HG03025 (cell line): ENCODE measurements around the gene ZWILCH.
A peak's percentile ranks its signal among the peaks of the same experiment; 100 is the strongest.
"Not testable (repeated sequence)": the region's sequence is repeated elsewhere in the genome, so short reads cannot be mapped to it uniquely, and the experiment has no call there.

ENCODE experiments used
- ATAC-seq: cut with Tn5 transposase; IDR thresholded peaks from one replicate; pipeline ENCODE4 v1.9.1; 2021; ENCODE audit warnings: mild to moderate bottlenecking, moderate library complexity; ENCODE audit not compliant: unreplicated experiment, low FRiP score

Gene ZWILCH

DNA sequence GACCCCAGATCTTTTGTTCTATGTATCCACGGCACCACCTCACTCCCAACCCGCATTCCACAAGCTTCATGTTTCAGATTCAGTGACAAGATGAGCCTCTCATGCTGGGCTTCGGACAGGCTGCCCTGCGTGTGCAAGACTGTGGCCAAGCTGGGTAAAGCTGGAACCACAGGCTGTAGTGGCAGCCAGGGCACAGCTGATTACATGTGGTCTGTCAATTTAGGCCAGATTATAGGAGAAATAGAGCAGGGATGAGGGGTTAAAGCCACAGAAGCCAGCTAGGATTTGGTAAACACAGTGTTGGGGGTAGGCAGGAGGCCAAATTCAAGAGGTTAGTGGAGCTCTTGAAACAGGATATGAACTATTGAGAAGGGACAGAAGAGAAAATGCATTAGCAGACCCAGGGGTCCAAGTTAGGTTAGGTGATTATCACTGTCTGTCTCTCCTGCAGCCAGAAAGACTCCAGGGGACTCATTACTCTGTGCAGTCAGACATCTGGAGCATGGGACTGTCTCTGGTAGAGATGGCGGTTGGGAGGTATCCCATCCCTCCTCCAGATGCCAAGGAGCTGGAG, 20.5 kb upstream of the ZWILCH start:
- no peak for ATAC-seq

DNA sequence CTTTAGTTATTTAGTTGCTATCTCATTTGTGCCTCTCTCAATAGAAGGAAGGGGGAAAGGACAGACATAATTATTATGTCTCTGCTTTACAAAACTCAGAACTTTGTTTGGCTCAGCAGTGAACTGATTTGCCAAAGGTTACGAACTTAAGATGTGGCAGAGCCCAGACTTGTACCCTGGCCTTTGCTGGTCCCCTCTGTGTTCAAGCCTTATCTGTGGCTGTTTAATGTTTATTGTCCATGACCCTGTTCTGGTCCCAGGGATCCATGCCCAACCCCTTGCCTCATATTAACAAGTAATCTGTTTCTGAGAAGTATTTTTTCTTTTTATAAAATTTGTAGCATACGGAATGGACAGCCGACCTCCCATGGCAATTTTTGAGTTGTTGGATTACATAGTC, 18.2 kb upstream of the ZWILCH start:
- ATAC-seq: no peak

- no peak for ATAC-seq
Observed at GRCh38 chr15:66488525-66488924, 16.6 kb upstream of the ZWILCH start.

DNA sequence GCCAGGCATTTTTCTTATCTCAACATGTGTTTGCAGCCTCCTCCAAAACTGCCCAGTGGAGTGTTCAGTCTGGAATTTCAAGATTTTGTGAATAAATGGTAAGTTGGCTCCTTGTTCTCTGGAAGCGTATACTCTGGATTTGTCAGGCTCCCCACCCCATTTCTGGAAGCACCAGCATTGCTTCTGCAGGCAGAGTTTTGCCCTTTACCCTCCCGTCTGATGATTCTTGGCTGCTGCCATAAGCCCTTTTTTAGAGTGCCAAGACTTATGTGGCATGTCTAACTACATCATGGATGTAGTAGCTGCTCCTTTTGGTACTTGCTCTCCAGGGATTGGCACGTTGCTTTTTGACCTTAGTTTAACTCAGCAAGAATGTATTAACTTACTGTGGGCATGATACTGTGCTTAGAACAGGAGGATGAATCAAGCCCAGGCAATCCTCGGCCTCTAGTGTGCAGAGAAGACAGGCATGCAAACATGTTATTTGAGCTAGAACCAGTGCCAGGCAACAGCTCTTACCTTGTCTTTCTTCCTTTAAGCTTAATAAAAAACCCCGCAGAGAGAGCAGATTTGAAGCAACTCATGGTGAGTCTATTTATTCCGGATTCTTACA, 15.8 kb upstream of the ZWILCH start:
- ATAC-seq: no peak

- no peak for ATAC-seq
Observed at GRCh38 chr15:66491846-66492245, 13.3 kb upstream of the ZWILCH start.

- ATAC-seq: no peak
Observed at GRCh38 chr15:66494262-66494661, 10.9 kb upstream of the ZWILCH start.

DNA sequence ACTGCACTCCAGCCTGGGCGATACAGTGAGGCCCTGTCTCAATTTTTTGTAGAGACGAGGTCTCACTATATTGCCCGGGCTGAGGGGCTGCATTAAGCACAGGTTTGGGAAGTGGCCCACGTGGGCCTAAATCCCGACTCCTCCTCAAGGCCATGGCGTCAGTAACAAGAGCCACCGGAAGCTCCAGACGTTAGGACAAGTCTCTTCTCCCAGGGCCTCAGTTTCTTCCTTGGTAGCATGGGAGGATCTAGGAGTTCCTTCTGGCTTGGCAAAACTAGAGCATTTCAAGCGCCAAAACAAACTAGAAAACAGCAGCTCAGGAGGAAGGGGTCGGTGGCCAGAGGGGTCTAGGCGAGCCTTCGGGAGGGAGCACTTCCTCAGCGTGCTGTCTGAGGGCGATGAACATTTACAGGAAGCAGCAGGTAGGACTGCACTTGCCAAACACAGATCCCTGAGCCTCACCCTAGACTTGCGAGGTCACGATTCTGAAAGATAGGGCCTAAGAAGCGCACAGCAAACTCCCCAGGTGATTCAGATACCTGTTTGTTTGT, 8.1 kb upstream of the ZWILCH start:
- no peak for ATAC-seq

- peak; percentile 89 for ATAC-seq
Observed at GRCh38 chr15:66497502-66498455, 7.3 kb upstream of the ZWILCH start, which contains the start of gene SNAPC5. Gene SNAPC5, minus strand, starts transcription at chr15:66497762. Its CDS starts 31 bp downstream, at chr15:66497731.

DNA sequence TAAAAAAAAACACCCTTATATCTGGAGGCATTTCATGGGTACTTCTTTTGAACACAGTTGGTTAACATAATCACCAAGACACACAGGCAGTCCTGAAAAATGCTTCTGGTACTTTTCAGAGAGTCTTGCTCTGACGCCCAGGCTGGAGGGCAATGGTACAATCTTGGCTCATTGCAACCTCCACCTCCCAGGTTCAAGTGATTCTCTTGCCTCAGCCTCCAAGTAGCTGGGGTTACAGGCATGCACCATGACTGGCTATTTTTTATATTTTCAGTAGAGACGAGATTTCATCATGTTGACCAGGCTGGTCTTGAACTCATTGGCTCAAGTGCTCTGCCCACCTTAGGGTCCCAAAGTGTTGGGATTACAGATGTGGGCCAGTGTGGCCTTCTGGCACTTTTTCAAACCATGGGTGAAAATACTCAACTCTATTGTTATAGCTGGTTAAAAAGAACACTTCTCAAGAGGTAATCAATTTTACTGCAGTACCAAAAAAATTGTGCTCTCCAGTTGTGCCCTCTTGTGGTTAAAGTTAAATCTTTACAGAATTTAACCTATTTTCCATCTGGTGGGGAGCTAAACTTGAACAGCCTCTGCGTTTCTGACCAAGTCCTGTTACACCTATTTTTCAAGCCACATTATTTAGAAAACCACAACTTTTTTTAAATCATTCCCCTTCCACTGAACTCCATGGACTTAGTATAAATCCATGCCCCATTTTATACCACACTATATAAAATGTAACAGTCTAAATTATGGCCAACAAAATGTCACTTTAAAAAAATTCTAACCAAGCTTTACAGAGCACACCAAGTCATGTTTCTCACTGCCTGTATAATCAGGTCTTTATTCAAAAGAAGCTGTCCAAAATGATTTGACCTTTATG, 6.4 kb upstream of the ZWILCH start:
- no peak for ATAC-seq

DNA sequence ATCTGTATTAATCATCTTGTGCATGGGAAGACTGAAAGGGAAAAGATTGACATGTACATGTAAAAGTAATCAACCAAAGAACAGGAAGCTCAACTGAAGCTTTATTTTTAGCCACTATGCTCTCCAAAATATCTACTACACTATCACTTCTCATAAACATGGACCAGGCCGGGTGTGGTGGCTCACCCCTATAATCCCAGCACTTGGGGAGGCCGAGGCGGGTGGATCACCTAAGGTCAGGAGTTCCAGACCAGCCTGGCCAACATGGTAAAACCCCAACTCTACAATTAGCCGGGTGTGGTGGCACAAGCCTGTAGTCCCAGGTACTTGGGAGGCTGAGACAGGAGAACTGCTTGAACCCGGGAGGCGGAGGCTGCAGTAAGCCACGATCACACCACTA, 4.8 kb upstream of the ZWILCH start:
- not testable (repeated sequence) for ATAC-seq

GRCh38 chr15:66502491-66502890, 2.6 kb upstream of the ZWILCH start:
- no peak for ATAC-seq

- not testable (repeated sequence) for ATAC-seq
Observed at GRCh38 chr15:66503041-66503648, 2.0 kb upstream of the ZWILCH start.

DNA sequence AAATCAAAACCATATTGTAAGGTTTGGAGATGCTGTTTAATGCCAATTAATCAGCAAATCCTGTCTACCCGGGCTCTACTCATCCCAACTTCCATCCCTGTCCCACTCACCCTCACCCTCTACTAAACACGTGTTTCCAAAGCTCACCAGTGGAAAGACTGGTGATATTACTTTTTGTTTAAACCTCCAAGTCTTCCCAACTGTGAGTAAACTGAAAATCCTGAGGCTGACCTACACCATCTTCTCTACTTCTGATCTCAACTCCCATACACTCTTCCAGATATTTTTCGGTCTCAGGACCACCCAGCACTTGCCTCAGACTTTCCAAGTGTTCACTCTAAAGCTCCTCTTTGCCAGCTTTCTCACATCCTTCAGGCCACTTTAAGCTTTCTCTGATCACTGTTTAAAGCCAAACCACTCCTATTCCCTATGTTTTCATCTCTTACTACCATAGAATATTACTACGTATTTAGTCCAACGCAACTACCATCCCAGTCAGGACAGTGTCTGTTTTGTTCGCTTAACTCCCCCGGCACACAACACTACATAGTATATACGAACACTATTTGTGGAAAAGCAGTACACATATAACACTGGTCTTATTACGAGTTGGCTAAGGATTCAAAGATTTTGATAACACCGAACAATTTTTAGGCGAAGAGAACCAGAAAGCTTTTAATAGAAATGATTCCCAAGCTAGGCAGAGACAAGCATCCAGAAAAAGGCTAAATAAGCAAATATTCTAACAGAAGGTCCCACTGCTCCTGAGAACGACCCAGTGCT, 1.2 kb upstream of the ZWILCH start:
- no peak for ATAC-seq

- no peak for ATAC-seq
Observed at GRCh38 chr15:66505430-66505811, 295 bp downstream of the ZWILCH start.

GRCh38 chr15:66505818-66506217, 692 bp downstream of the ZWILCH start:
- no peak for ATAC-seq

DNA sequence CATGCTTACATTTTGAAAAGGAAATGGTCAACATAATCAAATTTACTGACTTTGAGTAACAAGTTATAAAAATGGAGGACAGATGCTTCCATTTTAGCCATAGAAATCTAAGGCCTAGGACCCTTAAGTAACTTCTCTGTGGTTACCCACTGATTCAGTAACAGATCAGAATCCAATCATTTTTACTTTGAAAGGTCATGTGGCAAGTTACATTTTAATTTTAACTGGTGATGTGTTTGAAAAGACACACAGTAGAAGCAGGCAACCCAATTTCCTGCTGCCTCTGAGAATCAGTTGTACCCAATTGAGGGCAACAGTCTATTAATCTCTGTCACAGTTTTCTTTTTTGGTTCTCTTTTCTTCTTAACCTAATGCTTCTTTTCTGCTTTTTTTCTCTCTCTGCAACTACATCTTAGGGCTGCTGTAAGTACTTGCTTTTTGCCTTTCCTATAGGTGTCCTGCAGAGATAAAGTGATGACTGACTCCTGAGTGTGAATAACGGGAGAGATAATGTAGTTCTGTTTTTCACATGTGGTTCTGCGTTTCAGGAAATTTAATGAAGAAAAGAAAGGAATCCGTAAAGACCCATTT, 3.3 kb downstream of the ZWILCH start:
- no peak for ATAC-seq

GRCh38 chr15:66514586-66514985, 9.5 kb downstream of the ZWILCH start:
- ATAC-seq: no peak

GRCh38 chr15:66515901-66516322, 10.8 kb downstream of the ZWILCH start:
- ATAC-seq: no peak

GRCh38 chr15:66523926-66524325, 18.8 kb downstream of the ZWILCH start:
- no peak for ATAC-seq
